Large intestine (tissue), 1 donor: ENCODE data around the gene OR6C75. TPM values are rescaled to one million over a fixed set of nuclear protein-coding genes. Genes with fewer than 3 reads are reported as not detected.

Experiments used
- polyA plus RNA-seq: library from polyadenylated mRNA; unstranded; fragments of 120-200 nt; gene quantifications from one replicate; pipeline ENCODE4 v1.2.1, GENCODE V29; 2013

Gene OR6C75
- polyA plus RNA-seq, 1 donor: not detected

Other genes with a start within 250 kb of the OR6C75 start
- not detected for gene OR9K2, start 236.6 kb upstream of the OR6C75 start, polyA plus RNA-seq
- not detected for gene OR10A7, start 141.9 kb upstream of the OR6C75 start, polyA plus RNA-seq
- not detected for gene OR6C74, start 118.4 kb upstream of the OR6C75 start, polyA plus RNA-seq
- gene OR6C6, start 66.4 kb upstream of the OR6C75 start, polyA plus RNA-seq: not detected
- gene OR6C1, start 48.6 kb upstream of the OR6C75 start, polyA plus RNA-seq: not detected
- not detected for gene OR6C3, start 32.2 kb upstream of the OR6C75 start, polyA plus RNA-seq
- not detected for gene OR6C65, start 37.6 kb downstream of the OR6C75 start, polyA plus RNA-seq
- not detected for gene OR6C76, start 63.3 kb downstream of the OR6C75 start, polyA plus RNA-seq
- gene OR6C2, start 81.1 kb downstream of the OR6C75 start, polyA plus RNA-seq: not detected
- not detected for gene OR6C70, start 107.2 kb downstream of the OR6C75 start, polyA plus RNA-seq
- not detected for gene OR6C68, start 129.4 kb downstream of the OR6C75 start, polyA plus RNA-seq
- not detected for gene OR6C4, start 186.6 kb downstream of the OR6C75 start, polyA plus RNA-seq
- gene OR2AP1, start 209.5 kb downstream of the OR6C75 start, polyA plus RNA-seq: not detected